Loucy (cell line): ENCODE measurements around the gene ZNF783.

Source experiments
- CTCF ChIP-seq: fragments of 200-600 bp; sonication (generic); conservative IDR thresholded peaks from 2 replicates; pipeline ENCODE4 v1.5.1; 2014; ENCODE audit warnings: mild to moderate bottlenecking, antibody characterized with exemption, low read length
- EZH2phosphoT487 ChIP-seq: fragments of 200-600 bp; IDR thresholded peaks from 2 replicates; pipeline ENCODE4 v1.6.1; 2018; ENCODE audit warnings: antibody characterized with exemption, mild to moderate bottlenecking, moderate library complexity, borderline replicate concordance

DNA sequence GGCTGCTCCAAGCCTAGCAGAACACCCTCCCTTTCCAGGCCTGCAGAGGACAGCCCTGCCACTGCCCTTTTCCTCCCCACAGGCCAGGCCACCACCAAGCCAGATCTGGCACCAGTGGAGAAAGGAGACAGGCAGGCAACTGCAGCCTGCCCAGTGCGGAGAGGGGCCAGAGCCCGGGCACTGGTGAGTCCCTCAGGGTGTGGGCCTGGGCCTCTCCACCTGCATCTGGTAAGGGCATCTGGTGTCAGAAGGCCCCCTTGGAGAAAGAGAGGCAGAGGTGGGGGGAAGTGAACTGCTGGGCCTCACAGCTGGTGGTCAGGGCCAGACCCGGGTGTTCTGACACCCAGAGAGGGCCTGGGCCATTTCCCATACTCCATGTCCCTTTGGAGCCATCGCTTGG, 27.9 kb downstream of the ZNF783 start:
- TF ChIP-seq CTCF = no peak
- TF ChIP-seq EZH2phosphoT487 = no peak
